ENCODE data around the gene OPTC.

- no peak for TF ChIP-seq TAF1 (IDR thresholded peaks at IDR 0.05; ENCODE audit: borderline replicate concordance, low read depth, low read length)
- no peak for TF ChIP-seq POLR2A (IDR thresholded peaks at IDR 0.05; ENCODE audit: low read depth, low read length)
Observed at GRCh38 chr1:203526130-203526529, 32.2 kb downstream of the OPTC start.
